Measurements from ENCODE around the gene IGFBP2. TPM values are rescaled to one million over a fixed set of nuclear protein-coding genes. Genes with fewer than 3 reads are reported as not detected.
"Not testable (repeated sequence)": the region's sequence is repeated elsewhere in the genome, so short reads cannot be mapped to it uniquely, and the experiment has no call there.

Gene IGFBP2
- total and polyA plus RNA-seq, 12 donors: 14.8 to 253 (median 79.4) TPM

DNA sequence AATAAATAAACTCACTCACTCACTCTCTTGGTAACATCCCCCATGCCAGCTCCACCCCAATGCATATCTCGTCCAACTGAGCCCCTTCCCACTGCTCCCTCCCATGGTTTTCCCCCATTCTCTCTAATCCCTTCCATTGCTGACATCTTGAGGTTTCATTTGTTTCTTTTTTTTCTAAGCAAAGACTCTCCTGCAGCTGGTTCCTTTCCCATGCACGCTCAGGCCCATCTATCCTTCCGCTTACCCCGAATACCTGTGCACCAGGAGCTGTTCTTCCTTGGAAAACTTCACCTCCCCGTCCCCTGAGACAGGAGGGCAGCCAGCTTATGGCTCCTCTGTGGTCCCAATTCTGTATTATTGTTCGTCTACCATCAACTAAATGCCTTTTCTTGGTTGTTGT lies 41.7 kb upstream of the IGFBP2 start:
- no peaks in the 10 kb centered on the region for H3K4me1 ChIP-seq (replicated peaks in 1 of 2)
- H3K36me3 ChIP-seq (replicated peaks in 1 of 2): no peaks in the 10 kb centered on the region
- intact Hi-C loops (cut with DNase I): no loop called here
- no peak overlapping the region for H3K4me3 ChIP-seq
- TF ChIP-seq POLR2A (IDR thresholded peaks at IDR 0.05): no peak
- TF ChIP-seq, protein P1, sequence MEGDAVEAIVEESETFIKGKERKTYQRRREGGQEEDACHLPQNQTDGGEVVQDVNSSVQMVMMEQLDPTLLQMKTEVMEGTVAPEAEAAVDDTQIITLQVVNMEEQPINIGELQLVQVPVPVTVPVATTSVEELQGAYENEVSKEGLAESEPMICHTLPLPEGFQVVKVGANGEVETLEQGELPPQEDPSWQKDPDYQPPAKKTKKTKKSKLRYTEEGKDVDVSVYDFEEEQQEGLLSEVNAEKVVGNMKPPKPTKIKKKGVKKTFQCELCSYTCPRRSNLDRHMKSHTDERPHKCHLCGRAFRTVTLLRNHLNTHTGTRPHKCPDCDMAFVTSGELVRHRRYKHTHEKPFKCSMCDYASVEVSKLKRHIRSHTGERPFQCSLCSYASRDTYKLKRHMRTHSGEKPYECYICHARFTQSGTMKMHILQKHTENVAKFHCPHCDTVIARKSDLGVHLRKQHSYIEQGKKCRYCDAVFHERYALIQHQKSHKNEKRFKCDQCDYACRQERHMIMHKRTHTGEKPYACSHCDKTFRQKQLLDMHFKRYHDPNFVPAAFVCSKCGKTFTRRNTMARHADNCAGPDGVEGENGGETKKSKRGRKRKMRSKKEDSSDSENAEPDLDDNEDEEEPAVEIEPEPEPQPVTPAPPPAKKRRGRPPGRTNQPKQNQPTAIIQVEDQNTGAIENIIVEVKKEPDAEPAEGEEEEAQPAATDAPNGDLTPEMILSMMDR (IDR thresholded peaks at IDR 0.05): no peak
- no peaks in the 10 kb centered on the region for H3K9me3 ChIP-seq (replicated peaks in 1 of 3)
- 86 to 92% (median 90%) methylated on average over 6 of the region's 6 CpGs for WGBS, 4 donors
- no peaks in the 10 kb centered on the region for H3K27me3 ChIP-seq
- peak overlapping the region in 1 of 5 donors; percentile 38 for H3K27ac ChIP-seq
- no peak for DNase-seq

DNA sequence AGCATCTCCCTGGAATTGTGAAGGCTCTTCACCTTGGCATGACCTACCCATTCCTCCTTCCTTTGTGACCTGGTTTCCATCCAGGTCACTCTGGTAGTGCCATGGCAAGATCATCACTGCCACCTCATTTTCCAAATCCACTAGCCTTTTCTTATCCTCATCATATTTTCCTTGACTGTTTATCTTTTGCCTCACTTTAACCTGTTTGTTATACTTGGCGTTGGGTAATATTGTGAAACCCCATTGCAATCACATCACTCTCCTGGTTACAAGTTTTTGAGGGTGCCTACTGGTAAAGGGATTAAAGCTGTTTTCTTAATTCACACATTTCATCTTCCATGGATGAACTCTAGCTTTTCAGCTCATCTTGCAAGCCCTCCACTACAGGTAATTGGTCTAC lies 39.1 kb upstream of the IGFBP2 start:
- H3K4me3 ChIP-seq: no peak overlapping the region
- TF ChIP-seq, protein P1 (IDR thresholded peaks at IDR 0.05): no peak
- TF ChIP-seq POLR2A (IDR thresholded peaks at IDR 0.05): no peak
- no peak overlapping the region for H3K27ac ChIP-seq
- DNase-seq: no peak
- WGBS, 4 donors: 74 to 94% (median 83%) methylated on average over 1 of the region's 1 CpG
- intact Hi-C loops (cut with DNase I): no loop called here
- no peaks in the 10 kb centered on the region for H3K27me3 ChIP-seq
- no peaks in the 10 kb centered on the region for H3K9me3 ChIP-seq (replicated peaks in 1 of 3)
- no peaks in the 10 kb centered on the region for H3K4me1 ChIP-seq (replicated peaks in 1 of 2)
- H3K36me3 ChIP-seq (replicated peaks in 1 of 2): no peaks in the 10 kb centered on the region

DNA sequence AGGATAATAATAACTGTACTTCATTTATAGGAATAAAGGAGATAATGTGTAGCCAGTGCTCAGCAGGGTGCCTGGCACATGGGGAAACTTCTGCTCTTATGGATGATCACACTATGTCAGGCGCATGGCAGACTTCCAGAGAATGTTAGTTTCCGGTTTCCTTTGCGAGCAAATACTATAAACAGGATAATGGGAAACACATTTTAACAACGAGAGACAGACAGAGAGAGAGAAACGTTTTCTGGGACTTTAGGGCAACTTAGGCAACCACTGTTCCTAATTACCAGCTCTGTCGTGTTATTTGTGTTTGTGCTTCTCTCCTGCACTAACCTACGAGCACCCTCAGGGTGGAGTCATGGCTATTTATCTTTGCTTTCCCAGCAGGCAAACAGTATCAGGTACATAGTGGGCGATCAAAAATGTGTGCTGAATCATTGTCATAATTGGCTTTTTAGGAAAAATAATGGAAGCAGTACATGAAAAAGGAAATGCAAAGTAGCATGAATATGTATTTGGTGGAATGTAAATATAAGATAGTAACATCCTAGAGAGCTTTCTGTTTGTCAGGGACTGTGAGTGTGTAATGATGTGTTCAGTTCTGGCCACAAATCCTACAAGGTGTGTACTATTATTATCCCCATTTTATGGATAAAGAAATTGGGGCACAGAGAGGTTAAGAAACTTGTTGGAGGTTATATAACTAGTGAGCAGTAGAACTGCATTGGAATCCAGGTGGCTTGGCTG lies 36.8 kb upstream of the IGFBP2 start:
- peak overlapping the region in 2 of 5 donors; percentile 40 to 61 for H3K27ac ChIP-seq
- H3K36me3 ChIP-seq (replicated peaks in 1 of 2): no peaks in the 10 kb centered on the region
- no peaks in the 10 kb centered on the region for H3K27me3 ChIP-seq
- DNase-seq: peak in 5 of 7 donors; percentile 20 to 69 (median 41)
- 45 to 66% (median 54%) methylated on average over 8 of the region's 8 CpGs for WGBS, 4 donors
- no peaks in the 10 kb centered on the region for H3K9me3 ChIP-seq (replicated peaks in 1 of 3)
- no peaks in the 10 kb centered on the region for H3K4me1 ChIP-seq (replicated peaks in 1 of 2)
- H3K4me3 ChIP-seq: no peak overlapping the region
- TF ChIP-seq POLR2A (IDR thresholded peaks at IDR 0.05): no peak
- TF ChIP-seq, protein P1 (IDR thresholded peaks at IDR 0.05): no peak
- intact Hi-C loops (cut with DNase I): no loop called here

DNA sequence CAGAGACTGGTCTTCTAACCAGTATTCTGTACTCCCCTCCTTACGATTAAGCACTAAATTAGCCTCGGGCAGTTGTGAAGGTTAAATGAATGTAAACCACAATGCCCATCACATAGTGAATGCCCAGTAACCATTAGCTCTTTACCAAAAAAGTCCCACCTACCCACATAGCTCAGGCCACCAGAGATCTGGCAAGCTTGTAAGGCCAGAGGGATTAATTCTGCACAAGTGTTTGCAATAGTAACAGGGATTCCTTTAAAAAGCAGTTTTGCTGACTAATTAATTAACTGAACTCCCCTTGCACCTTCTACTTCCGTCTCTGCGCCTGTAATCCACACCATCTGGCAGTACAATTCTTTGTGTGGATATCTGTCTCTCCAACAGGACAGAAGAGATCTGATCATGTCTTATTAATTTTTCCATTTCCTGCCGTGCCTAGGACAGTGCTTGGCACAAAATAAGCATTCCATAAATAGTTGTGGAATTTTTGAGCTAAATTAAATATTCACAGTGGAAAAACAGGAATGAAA lies 36.2 kb upstream of the IGFBP2 start:
- intact Hi-C loops (cut with DNase I): no loop called here
- no peak for DNase-seq
- TF ChIP-seq, protein P1 (IDR thresholded peaks at IDR 0.05): no peak
- no peak for TF ChIP-seq POLR2A (IDR thresholded peaks at IDR 0.05)
- no peaks in the 10 kb centered on the region for H3K27me3 ChIP-seq
- peak overlapping the region in 2 of 5 donors; percentile 40 to 61 for H3K27ac ChIP-seq
- 46 to 61% (median 54%) methylated on average over 5 of the region's 5 CpGs for WGBS, 4 donors
- no peak overlapping the region for H3K4me3 ChIP-seq
- H3K36me3 ChIP-seq (replicated peaks in 1 of 2): no peaks in the 10 kb centered on the region
- H3K9me3 ChIP-seq (replicated peaks in 1 of 3): no peaks in the 10 kb centered on the region
- H3K4me1 ChIP-seq (replicated peaks in 1 of 2): no peaks in the 10 kb centered on the region

DNA sequence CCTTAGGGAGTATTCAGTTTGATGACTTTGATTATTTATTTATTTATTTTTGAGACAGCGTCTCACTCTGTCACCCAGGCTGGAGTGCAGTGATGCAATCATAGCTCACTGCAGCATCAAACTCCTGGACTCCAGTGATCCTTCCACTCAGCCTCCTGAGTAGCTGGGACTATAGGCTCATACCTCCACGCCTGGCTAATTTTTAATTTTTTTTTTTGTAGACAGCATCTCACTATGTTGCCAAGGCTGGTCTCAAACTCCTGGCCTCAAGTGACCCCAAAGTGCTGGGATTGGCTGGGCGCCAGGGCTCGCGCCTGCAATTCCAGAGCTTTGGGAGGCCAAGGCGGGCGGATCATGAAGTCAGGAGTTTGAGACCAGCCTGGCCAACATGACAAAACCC lies 35.4 kb upstream of the IGFBP2 start:
- H3K4me1 ChIP-seq (replicated peaks in 1 of 2); H3K27me3 ChIP-seq; H3K9me3 ChIP-seq (replicated peaks in 1 of 3); H3K4me3 ChIP-seq; intact Hi-C loops (cut with DNase I); H3K27ac ChIP-seq; DNase-seq; H3K36me3 ChIP-seq (replicated peaks in 1 of 2): not testable (repeated sequence)
- 63 to 75% (median 71%) methylated on average over 7 of the region's 7 CpGs for WGBS, 4 donors

All from adrenal gland (tissue), 12 donors.